Aorta (tissue), 5 donors: ENCODE results near the gene ATG7. TPM values are rescaled to one million over a fixed set of nuclear protein-coding genes. Genes with fewer than 3 reads are reported as not detected.
"Not testable (repeated sequence)": the region's sequence is repeated elsewhere in the genome, so short reads cannot be mapped to it uniquely, and the experiment has no call there.

Source experiments
- ATAC-seq: fragments of 200-7000 bp; cut with Tn5 transposase; one replicate; pipeline ENCODE4 v1.9.1; 2022; ENCODE audit warnings: moderate library complexity; ENCODE audit not compliant: low FRiP score
- DNase-seq, 2 donors: peaks; one replicate each; pipeline ENCODE4 v3.0.0-alpha.2; 2020
- H3K27ac ChIP-seq, 2 donors: one replicate each; pipeline ENCODE4 v1.5.1; 2013; ENCODE audit warnings: low read length in 2 of 2, mild to moderate bottlenecking in 2 of 2, moderate library complexity in 2 of 2, control low read depth in 1 of 2, inconsistent platforms in 1 of 2, low read depth in 1 of 2
- H3K27me3 ChIP-seq, 2 donors: one replicate each; pipeline ENCODE4 v1.6.1; 2013; ENCODE audit warnings: control low read depth in 1 of 2, low read length in 1 of 2, mild to moderate bottlenecking in 1 of 2, moderate library complexity in 1 of 2; ENCODE audit not compliant: insufficient read depth in 2 of 2, control insufficient read depth in 1 of 2
- H3K36me3 ChIP-seq, 2 donors: one replicate each; pipeline ENCODE4 v1.6.1; 2013; ENCODE audit warnings: control low read depth in 1 of 2, low read length in 1 of 2, mild to moderate bottlenecking in 1 of 2; ENCODE audit not compliant: insufficient read depth in 2 of 2, control insufficient read depth in 1 of 2
- H3K4me1 ChIP-seq, 2 donors: one replicate each; pipeline ENCODE4 v1.6.1; 2013; ENCODE audit warnings: low read length in 2 of 2, control low read depth in 1 of 2, mild to moderate bottlenecking in 1 of 2, moderate library complexity in 1 of 2; ENCODE audit not compliant: insufficient read depth in 2 of 2, control insufficient read depth in 1 of 2
- H3K4me3 ChIP-seq, 2 donors: one replicate each; pipeline ENCODE4 v1.5.1; 2013; ENCODE audit warnings: low read length in 2 of 2, control low read depth in 1 of 2, mild to moderate bottlenecking in 1 of 2
- H3K9me3 ChIP-seq: one replicate; pipeline ENCODE4 v1.6.1; 2013; ENCODE audit warnings: mild to moderate bottlenecking, low read length; ENCODE audit not compliant: control insufficient read depth
- WGBS, 2 donors: extraction: QIAGEN DNeasy Blood & Tissue Kit; methylation state at CpG; one replicate each; pipeline ENCODE4 v1.1.7; 2013; 5-methylcytosine and 5-hydroxymethylcytosine counted together
- intact Hi-C, 2 donors: fragments of 100-400 bp; cut with DNase I; formaldehyde crosslinking; loops; one replicate each; pipeline versions ENCODE4 v1.14.2 to v1.15.0; 2022
- polyA plus RNA-seq, 2 donors: library from polyadenylated mRNA; stranded (reverse); fragments of 200-250 nt; gene quantifications; one replicate each; pipeline ENCODE4 v1.2.3, GENCODE V29; 2013
- total RNA-seq, 2 donors: library from RNA; stranded (reverse); fragmentation: NEBNext Ultra II Directional; extraction: Animal tissue kit (Norgen Biotek cat#: 25700); gene quantifications; one replicate each; pipeline ENCODE4 v1.2.1, GENCODE V29; 2021
- donor health status: healthy with polysubstance abuse.
- donor health status: Bipolar disorder and iron deficiency.
- donor health status: DM: no; HTN: no; CAD: no.
- donor health status: DM: no; HTN: no; CAD: no.
- donor health status: DM: yes; HTN: yes; CAD: no.

ATG7 gene
- total and polyA plus RNA-seq, 4 donors: 5.1 to 84.1 (median 29.1) TPM

GRCh38 chr3:11510001-11510340, 237.8 kb downstream of the ATG7 start:
- no peak overlapping the region for H3K4me3 ChIP-seq
- 32 to 38% methylated on average over 5 of the region's 5 CpGs for WGBS, 2 donors
- H3K36me3 ChIP-seq: no peaks in the 10 kb centered on the region
- DNase-seq (no peak), ATAC-seq (no peak)
- no peaks in the 10 kb centered on the region for H3K27me3 ChIP-seq
- no peaks in the 10 kb centered on the region for H3K9me3 ChIP-seq
- intact Hi-C loops: no loop called here
- H3K27ac ChIP-seq: peak overlapping the region; percentile 98
- peaks cover 9 to 14% of the 10 kb centered on the region in 2 donors for H3K4me1 ChIP-seq

DNA sequence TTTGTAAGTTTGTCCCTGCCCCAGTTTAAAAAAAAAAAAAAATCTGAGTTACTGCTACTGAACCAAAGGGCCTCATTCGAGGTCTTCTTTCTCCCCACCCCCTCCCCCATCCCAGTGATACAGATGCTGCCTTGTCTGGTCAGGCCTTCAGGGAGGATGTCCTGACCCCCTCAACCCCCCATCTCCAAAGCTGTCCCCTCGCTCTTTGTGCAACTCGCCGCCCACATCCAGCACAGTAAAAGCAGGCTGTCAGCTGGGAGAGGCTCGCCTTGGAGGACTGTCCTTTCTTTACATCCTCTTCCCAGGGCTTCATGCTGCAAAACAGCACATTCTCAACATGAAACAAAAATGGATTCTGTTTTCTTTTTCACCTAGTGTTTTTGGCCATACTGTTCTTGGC, 238.2 kb downstream of the ATG7 start:
- Histone ChIP-seq H3K27ac (peak overlapping the region; percentile 98), H3K4me1 (peaks cover 9 to 14% of the 10 kb centered on the region in 2 donors), H3K27me3 (no peaks in the 10 kb centered on the region), H3K36me3 (no peaks in the 10 kb centered on the region), H3K9me3 (no peaks in the 10 kb centered on the region), H3K4me3 (no peak overlapping the region)
- WGBS, 2 donors: 74 to 78% methylated on average over 5 of the region's 5 CpGs
- intact Hi-C loops: no loop called here
- no peak for DNase-seq
- ATAC-seq: no peak

- H3K27ac ChIP-seq, H3K4me3 ChIP-seq, H3K9me3 ChIP-seq, H3K27me3 ChIP-seq, intact Hi-C loops, DNase-seq, H3K36me3 ChIP-seq, ATAC-seq: not testable (repeated sequence)
- peaks cover 9 to 14% of the 10 kb centered on the region in 2 donors for H3K4me1 ChIP-seq
- WGBS, 2 donors: 94 to 98% methylated on average over 12 to 20 of the region's 20 CpGs
These were observed 239.4 kb downstream of the ATG7 start for GRCh38 chr3:11511606-11512005.

GRCh38 chr3:11513125-11513816, 241.1 kb downstream of the ATG7 start:
- intact Hi-C loops, H3K9me3 ChIP-seq, ATAC-seq, H3K4me3 ChIP-seq, DNase-seq, H3K27me3 ChIP-seq, H3K36me3 ChIP-seq: not testable (repeated sequence)
- Histone ChIP-seq H3K4me1 (peaks cover 6 to 13% of the 10 kb centered on the region in 2 donors), H3K27ac (peak overlapping the region; percentile 8 to 49)
- 88 to 93% methylated on average over 27 of the region's 27 CpGs for WGBS, 2 donors

- 58 to 68% methylated on average over 3 of the region's 3 CpGs for WGBS, 2 donors
- peaks cover 6 to 9% of the 10 kb centered on the region in 2 donors for H3K4me1 ChIP-seq
- H3K27me3 ChIP-seq: no peaks in the 10 kb centered on the region
- H3K4me3 ChIP-seq: no peak overlapping the region
- peak overlapping the region; percentile 8 to 49 for H3K27ac ChIP-seq
- no peaks in the 10 kb centered on the region for H3K9me3 ChIP-seq
- DNase-seq (no peak), ATAC-seq (no peak)
- H3K36me3 ChIP-seq: no peaks in the 10 kb centered on the region
- intact Hi-C loops: no loop called here
These were observed 241.6 kb downstream of the ATG7 start for GRCh38 chr3:11513817-11514135.

- DNase-seq: peak in 1 of 2 donors; percentile 82
- Histone ChIP-seq H3K4me3 (no peak overlapping the region), H3K27me3 (no peaks in the 10 kb centered on the region), H3K4me1 (peaks cover 6 to 9% of the 10 kb centered on the region in 2 donors), H3K27ac (peak overlapping the region; percentile 49 to 79), H3K36me3 (no peaks in the 10 kb centered on the region), H3K9me3 (no peaks in the 10 kb centered on the region)
- WGBS, 2 donors: 6% methylated on average over 7 of the region's 7 CpGs
- intact Hi-C loops: no loop called here
- ATAC-seq: peak; percentile 84
These were observed 242.1 kb downstream of the ATG7 start for GRCh38 chr3:11514191-11514821.

DNA sequence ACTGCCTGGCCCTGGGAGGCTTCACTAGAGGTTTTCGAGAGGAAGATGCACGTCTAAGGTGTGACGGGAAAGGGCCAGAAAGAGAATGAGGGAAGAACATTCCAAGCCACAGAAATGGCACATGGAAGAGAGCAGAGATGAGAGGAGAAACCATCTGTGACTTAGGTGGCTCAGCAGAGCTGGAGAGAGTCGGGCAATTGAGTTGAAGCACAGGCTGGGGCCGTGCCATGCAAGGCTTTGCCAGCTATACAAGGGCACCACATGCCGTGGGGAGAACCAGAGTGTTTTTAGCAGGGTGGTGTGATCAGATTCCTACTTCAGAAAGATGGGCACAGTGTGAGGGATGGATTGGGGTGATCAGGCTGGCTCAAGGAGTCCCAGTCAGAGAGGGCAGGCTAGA, 245.4 kb downstream of the ATG7 start:
- ATAC-seq (no peak), DNase-seq (no peak)
- Histone ChIP-seq H3K36me3 (no peaks in the 10 kb centered on the region), H3K4me3 (no peak overlapping the region), H3K27ac (no peak overlapping the region), H3K4me1 (peaks cover 3 to 5% of the 10 kb centered on the region in 2 donors), H3K27me3 (no peaks in the 10 kb centered on the region), H3K9me3 (no peaks in the 10 kb centered on the region)
- WGBS, 2 donors: 79 to 80% methylated on average over 6 of the region's 6 CpGs
- intact Hi-C loops: loop anchor here in 1 of 2 donors (5.0 kb wide), 1 partner anchor 50 kb away; no protein-coding TSS in a partner anchor

DNA sequence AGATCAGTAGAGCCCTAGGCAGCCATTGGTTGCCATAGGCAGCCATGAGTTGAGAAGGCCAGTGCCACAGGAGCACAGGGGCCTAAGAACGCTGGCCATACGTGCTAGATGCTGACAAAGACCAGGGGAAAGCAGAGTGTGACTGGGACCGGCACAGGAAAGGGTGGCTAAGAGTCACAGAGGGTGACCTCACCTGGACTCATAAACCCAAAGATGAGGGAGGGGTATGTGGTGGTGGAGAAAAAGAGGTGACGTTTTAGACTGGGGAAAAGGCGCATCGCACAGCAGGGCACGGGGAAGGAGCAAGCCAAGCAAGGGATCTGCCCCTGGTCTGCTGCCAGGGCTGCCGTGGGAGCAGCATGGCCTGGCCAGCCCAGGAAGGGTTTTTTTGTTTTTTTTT, 249.0 kb downstream of the ATG7 start:
- DNase-seq: no peak
- intact Hi-C loops: no loop called here

DNA sequence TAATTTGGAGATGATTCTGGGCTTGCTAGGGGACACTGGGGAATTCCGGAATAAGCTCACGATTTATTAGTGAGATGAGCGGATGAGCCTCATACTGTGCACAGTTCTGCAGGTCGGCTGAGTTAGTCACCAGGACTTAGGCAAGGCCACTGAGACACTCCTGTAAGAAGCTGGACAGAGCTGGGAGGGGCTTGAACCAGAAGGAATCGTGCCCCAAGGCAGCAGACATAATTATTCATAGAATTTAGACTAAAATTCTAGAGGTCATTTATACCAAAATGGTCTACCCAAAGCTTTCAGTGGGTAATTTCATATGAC, 250.2 kb downstream of the ATG7 start:
- Histone ChIP-seq H3K36me3 (no peaks in the 10 kb centered on the region), H3K4me1 (peaks cover 0 to 6% of the 10 kb centered on the region in 2 donors), H3K9me3 (no peaks in the 10 kb centered on the region), H3K27me3 (no peaks in the 10 kb centered on the region), H3K4me3 (no peak overlapping the region), H3K27ac (no peak overlapping the region)
- intact Hi-C loops: no loop called here
- DNase-seq (no peak), ATAC-seq (no peak)
- WGBS, 2 donors: 94 to 96% methylated on average over 5 of the region's 5 CpGs

More for the DNA sequence above, 249.0 kb downstream of the ATG7 start:
- no peak for ATAC-seq
- H3K4me3 ChIP-seq: no peak overlapping the region
- H3K9me3 ChIP-seq: no peaks in the 10 kb centered on the region
- H3K27me3 ChIP-seq: no peaks in the 10 kb centered on the region
- H3K36me3 ChIP-seq: no peaks in the 10 kb centered on the region
- H3K4me1 ChIP-seq: peaks cover 0 to 6% of the 10 kb centered on the region in 2 donors
- WGBS, 2 donors: 88 to 89% methylated on average over 8 of the region's 8 CpGs
- H3K27ac ChIP-seq: no peak overlapping the region
